Left ventricle myocardium inferior (tissue), 1 donor: Measurements from ENCODE around the gene OR6V1. TPM values are rescaled to one million over a fixed set of nuclear protein-coding genes. Genes with fewer than 3 reads are reported as not detected.
"Not testable (repeated sequence)": the region's sequence is repeated elsewhere in the genome, so short reads cannot be mapped to it uniquely, and the experiment has no call there.

Source experiments
- DNase-seq: peaks from one replicate; pipeline ENCODE4 v3.0.0-alpha.2; 2020
- H3K27ac ChIP-seq: fragments of 200-600 bp; replicated peaks from 2 replicates; pipeline ENCODE4 v1.8.0; 2021
- H3K27me3 ChIP-seq: fragments of 200-600 bp; 2 replicates; pipeline ENCODE4 v1.8.0; 2021; ENCODE audit warnings: low read depth
- H3K36me3 ChIP-seq: fragments of 200-600 bp; 2 replicates; pipeline ENCODE4 v1.8.0; 2021
- H3K4me1 ChIP-seq: fragments of 200-600 bp; 2 replicates; pipeline ENCODE4 v1.8.0; 2021
- H3K4me3 ChIP-seq: fragments of 200-600 bp; 2 replicates; pipeline ENCODE4 v1.8.0; 2021; ENCODE audit warnings: mild to moderate bottlenecking, moderate library complexity
- H3K9me3 ChIP-seq: fragments of 200-600 bp; replicated peaks from 2 replicates; pipeline ENCODE4 v1.8.0; 2021
- intact Hi-C: fragments of 100-400 bp; cut with micrococcal nuclease; formaldehyde crosslinking; loops from one replicate; pipeline ENCODE4 v1.11.0; 2022
- total RNA-seq: library from RNA; stranded (reverse); fragmentation: NEBNext Ultra II Directional; extraction: Animal tissue kit (Norgen Biotek cat#: 25700); gene quantifications from one replicate; pipeline ENCODE4 v1.2.1, GENCODE V29; 2021
- TF ChIP-seq, protein P1 (sequence below): fragments of 200-600 bp; IDR thresholded peaks from 2 replicates; pipeline ENCODE4 v1.8.0; 2021; ENCODE audit warnings: antibody characterized with exemption, mild to moderate bottlenecking, borderline replicate concordance
- donor health status: DM: no; HTN: yes; CAD: no; lungs with severe emphysema.

The OR6V1 gene
- total RNA-seq, 1 donor from 2014 or later: not detected

DNA sequence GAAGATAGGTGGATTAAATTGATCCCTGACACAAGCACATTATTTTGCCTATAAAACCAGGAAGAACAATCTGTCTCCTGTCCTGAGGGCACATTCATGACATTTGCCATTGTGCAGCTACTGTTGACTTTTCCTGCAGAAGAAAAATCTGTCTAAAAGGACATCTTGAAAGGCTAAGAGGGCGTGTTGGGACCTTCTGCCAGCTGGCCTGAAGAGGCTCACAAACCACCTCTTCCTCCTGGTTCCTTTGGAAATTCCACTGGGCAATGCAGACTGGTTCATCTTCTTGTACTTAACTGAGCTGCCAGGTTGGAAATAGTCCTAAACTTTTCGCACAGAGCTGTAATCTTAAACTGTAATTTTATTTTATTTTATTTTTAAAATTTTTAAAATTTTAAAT lies 44.0 kb downstream of the OR6V1 start:
- Histone ChIP-seq H3K36me3 (no peaks in the 10 kb centered on the region), H3K4me1 (no peaks in the 10 kb centered on the region), H3K4me3 (no peak overlapping the region), H3K27me3 (no peaks in the 10 kb centered on the region), H3K9me3 (peaks cover 65% of the 10 kb centered on the region), H3K27ac (no peak overlapping the region)
- DNase-seq: no peak
- TF ChIP-seq, protein P1, sequence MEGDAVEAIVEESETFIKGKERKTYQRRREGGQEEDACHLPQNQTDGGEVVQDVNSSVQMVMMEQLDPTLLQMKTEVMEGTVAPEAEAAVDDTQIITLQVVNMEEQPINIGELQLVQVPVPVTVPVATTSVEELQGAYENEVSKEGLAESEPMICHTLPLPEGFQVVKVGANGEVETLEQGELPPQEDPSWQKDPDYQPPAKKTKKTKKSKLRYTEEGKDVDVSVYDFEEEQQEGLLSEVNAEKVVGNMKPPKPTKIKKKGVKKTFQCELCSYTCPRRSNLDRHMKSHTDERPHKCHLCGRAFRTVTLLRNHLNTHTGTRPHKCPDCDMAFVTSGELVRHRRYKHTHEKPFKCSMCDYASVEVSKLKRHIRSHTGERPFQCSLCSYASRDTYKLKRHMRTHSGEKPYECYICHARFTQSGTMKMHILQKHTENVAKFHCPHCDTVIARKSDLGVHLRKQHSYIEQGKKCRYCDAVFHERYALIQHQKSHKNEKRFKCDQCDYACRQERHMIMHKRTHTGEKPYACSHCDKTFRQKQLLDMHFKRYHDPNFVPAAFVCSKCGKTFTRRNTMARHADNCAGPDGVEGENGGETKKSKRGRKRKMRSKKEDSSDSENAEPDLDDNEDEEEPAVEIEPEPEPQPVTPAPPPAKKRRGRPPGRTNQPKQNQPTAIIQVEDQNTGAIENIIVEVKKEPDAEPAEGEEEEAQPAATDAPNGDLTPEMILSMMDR: no peak
- intact Hi-C loops: no loop called here

DNA sequence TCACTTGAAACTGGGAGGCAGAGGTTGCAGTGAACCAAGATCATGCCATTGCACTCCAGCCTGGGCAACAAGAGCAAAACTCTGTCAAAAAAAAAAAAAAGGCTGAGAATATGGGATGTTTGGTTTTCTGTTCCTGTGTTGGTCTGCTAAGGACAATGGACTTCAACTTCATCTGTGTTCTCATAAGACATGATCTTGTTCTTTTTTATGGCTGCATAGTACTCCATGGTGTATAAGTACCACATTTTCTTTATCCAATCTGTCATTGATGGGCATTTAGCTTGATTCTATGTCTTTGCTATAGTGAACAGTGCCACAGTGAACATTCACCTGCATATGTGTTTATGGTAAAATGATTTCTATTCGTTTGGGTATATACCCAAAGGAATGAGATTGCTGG lies 47.4 kb downstream of the OR6V1 start:
- peaks cover 82% of the 10 kb centered on the region for H3K9me3 ChIP-seq
- H3K4me3 ChIP-seq, H3K27me3 ChIP-seq, DNase-seq, H3K27ac ChIP-seq, intact Hi-C loops, H3K4me1 ChIP-seq, H3K36me3 ChIP-seq: not testable (repeated sequence)

Other genes with a start within 250 kb of the OR6V1 start
- 4.4 TPM for gene EPHB6, start 197.3 kb upstream of the OR6V1 start, total RNA-seq
- not detected for gene TRPV6, start 166.6 kb upstream of the OR6V1 start, total RNA-seq
- not detected for gene TRPV5, start 118.6 kb upstream of the OR6V1 start, total RNA-seq
- gene LLCFC1, start 112.9 kb upstream of the OR6V1 start, total RNA-seq: not detected
- 0.38 TPM for gene KEL, start 90.0 kb upstream of the OR6V1 start, total RNA-seq
- not detected for gene OR9A2, start 25.2 kb upstream of the OR6V1 start, total RNA-seq
- not detected for gene PIP, start 79.7 kb downstream of the OR6V1 start, total RNA-seq
- gene TAS2R39, start 131.1 kb downstream of the OR6V1 start, total RNA-seq: not detected
- not detected for gene TAS2R40, start 169.7 kb downstream of the OR6V1 start, total RNA-seq
- 291 TPM for gene GSTK1, start 211.1 kb downstream of the OR6V1 start, total RNA-seq
- gene TMEM139, start 232.6 kb downstream of the OR6V1 start, total RNA-seq: 8.8 TPM
- 10.9 TPM for gene CASP2, start 236.0 kb downstream of the OR6V1 start, total RNA-seq